Hematopoietic multipotent progenitor cell treated with erythropoietin and hydrocortisone succinate and interleukin-3 and kit ligand, for 4 days (in vitro differentiated cells): Measurements from ENCODE around the gene ATP5F1C.
"Not testable (repeated sequence)": the region's sequence is repeated elsewhere in the genome, so short reads cannot be mapped to it uniquely, and the experiment has no call there.

Experiments
- DNase-seq: peaks from one replicate; pipeline ENCODE4 v3.0.0-alpha.2; 2015

The ATP5F1C gene

DNA sequence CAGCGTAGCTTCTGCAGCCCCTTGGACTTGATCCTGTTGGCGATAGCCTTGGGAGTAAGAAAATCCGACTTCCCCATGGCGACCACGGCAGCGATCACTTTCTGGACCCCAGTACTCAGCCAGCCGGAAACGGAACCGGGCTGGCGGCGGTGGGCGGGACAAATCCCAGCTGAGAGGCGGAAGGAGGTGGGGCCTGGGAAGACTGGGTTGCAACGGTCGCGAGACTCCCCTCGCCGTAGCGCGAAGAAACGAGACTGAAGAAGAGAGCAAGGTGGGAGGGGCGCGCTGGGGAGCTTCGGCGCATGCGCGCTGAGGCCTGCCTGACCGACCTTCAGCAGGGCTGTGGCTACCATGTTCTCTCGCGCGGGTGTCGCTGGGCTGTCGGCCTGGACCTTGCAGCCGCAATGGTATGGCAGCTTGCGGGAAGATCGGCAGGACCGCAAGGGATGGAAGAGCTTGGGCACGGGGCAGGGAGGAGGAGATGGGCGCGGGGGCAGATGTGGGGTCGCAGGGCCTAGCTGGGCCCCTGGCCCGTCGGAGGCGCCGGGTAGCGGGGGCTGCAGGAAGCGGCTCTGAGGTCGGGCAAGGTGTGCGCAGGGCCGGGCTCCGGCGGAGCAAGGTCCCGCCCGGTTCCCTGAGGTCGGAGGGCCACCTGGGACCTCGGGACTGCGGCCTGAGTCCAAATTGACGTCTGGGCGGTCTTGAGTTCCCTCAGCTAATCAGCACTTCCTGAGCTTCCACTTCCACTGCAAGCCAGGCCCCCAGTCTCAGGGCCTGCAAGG, at the start of gene ATP5F1C, which contains the start of gene KIN:
Gene ATP5F1C, plus strand, starts transcription at position 321 of the 782 bp plus-strand sequence. Its CDS starts 31 bp downstream, at position 352.
Gene KIN, minus strand, starts transcription at position 137 of the 782 bp plus-strand sequence. Its CDS starts 60 bp downstream, at position 77.
- peak; percentile 98 for DNase-seq

DNA sequence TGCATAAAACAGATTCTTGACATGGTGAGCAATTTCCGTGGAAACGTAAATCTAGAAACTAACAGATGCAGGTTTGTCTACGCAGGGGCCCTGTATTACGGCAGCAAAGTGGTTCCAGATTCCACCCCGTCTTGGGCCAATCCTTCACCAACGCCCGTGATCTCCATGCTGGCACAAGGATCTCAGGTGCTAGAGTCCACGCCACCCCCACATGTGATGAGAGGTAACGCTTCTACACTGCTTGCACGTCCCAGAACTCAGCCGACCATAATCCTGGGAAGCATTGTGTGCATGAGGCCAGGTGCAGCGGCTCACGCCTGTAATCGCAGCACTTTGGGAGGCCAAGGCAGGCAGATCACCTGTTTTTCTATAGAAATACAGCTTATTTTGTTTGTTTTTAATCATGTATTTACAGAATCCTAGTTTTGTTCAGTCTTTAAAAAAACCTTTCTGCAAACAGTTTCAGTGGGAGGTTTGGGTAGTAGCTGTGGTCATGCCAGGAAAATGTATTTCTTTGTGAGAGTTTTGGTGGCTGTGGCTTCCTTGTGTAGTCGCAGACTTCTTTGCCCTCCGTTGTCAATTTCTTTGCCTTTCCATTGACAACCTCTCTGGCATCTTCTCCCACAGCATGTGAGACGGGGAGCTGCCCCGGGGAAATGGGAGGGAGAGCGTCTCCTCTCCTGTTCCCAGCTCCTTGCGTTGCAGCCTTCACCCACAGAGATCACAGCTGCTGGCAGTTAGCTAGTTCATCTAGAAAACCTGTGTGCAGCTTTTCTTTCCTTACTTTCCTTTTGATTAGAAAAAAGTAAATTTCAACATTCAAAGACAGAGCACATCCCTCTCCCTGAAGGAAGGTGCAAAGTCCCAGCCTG, 49.2 kb upstream of the ATP5F1C start:
- DNase-seq: no peak

- DNase-seq: no peak
Observed at GRCh38 chr10:7744307-7744706, 43.7 kb upstream of the ATP5F1C start.

DNA sequence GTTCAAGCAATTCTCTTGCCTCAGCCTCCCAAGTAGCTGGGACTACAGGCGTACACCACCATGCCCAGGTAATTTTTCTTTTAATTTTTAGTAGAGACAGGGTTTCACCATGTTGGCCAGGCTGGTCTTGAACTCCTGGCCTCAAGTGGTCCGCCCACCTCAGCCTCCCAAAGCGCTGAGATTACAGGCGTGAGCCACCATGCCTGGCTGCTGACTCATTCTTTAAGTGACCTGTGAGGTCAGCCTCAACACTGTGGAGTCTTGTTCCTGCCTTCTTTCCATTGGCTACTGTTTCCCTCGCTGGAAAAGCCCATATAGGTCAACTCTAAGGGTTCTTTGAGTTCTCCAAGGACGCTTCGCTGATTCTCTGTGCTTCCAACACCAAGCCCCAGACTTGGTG, 39.3 kb upstream of the ATP5F1C start:
- DNase-seq: not testable (repeated sequence)

GRCh38 chr10:7750222-7750621, 37.8 kb upstream of the ATP5F1C start:
- DNase-seq: no peak

- no peak for DNase-seq
Observed at GRCh38 chr10:7752251-7752650, 35.7 kb upstream of the ATP5F1C start.

DNA sequence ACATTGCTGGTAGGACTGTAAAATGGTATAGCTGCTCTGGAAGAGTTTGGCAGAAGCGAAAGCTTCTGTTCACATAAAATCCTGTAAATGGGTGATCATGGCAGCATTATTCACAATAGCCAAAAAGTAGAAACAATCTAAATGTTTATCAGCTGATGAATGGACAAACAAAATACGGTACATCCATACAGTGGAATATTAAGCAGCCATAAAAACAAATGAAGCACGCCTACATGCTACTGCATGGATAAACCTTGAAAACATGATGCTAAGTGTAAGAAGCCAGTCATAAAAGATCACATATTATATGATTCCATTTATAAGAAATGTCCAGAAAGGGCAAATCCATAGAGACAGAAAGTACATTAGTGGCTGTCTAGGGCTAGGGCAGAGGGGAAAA, 32.9 kb upstream of the ATP5F1C start:
- no peak for DNase-seq

DNA sequence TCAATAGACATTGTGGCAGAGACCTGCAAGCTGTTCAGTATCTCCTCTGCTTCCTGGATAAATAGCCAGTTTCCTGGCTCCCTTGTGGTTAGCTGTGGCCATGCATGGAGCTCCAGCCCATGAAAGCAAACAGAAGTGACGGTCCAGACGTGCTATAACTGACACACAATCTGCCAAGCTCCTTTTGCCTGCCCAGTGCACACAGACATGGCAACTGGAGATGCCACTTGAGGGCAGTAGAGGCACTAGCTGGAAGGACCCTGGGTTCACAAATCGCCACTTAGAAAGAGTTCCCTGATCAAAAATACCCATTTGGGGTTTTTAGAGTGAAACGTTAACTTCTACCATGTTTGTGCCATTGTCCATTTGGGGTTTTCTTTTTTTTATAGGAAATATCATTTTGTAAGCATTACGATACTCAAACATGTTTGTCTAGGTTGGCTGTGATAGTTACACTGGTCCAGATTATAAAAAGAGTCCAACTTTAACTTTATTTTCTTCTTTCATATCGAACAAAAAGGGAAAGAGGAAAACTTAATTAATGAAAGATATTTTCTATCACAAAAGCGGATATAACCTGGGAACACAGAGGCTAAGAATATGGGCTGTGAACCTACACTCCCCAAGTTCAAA, 31.5 kb upstream of the ATP5F1C start:
- DNase-seq: peak; percentile 80

DNA sequence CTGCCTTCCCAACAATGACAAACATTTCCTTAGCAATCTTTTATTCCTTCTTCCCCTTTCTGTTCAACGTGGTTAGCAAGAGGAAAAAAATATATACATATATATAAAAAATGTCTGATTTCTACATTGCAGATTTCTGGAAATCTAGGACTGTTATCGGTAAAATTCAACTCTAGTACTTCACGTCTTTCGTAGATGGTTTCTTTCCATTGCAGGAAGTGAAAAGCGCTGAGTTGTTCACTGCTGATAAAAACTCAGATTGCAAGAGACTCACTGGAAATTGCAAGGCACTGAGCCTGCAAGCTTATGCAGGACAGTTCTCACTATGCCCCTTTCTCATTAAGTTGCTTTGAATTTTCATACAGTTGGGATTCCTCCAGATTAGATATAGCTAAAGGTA, 24.0 kb upstream of the ATP5F1C start:
- DNase-seq: peak; percentile 71

DNA sequence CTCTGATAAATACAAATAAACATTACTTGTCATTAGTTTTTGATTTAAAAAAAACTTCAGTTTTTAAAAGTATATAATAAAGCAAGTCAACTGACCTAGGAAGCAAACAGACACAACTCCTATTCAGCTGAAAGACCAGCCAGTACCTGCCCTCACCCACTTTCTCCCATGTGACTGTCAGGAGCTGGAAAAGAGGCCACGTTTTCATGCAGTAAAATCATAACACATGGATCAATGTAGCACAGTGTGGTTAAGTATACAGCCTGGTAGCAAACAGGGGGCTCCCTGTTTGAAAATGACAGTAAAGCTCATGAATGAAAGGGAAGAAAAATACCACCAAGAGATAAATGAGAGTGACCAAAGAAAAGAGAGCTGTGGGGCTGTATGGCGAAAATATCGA, 21.7 kb upstream of the ATP5F1C start:
- DNase-seq: no peak

GRCh38 chr10:7767209-7767608, 20.8 kb upstream of the ATP5F1C start:
- no peak for DNase-seq

DNA sequence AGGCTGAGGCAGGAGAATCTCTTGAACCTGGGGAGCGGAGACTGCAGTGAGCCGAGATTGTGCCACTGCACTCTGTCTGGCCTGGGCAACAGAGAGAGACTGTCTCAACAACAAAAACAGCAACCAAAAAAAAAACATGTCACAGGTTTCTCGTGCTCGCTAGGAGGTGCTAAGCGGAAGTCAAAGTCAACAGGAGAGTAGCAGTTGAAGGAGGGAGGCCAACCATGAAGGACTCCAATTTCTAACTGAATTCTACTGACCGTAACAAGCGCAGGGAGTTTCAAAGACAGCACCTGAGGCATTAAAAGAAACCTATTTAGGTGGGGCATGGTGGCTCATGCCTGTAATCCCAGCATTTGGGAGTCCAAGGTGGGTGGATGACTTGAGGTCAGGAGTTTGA, 19.6 kb upstream of the ATP5F1C start:
- no peak for DNase-seq

DNA sequence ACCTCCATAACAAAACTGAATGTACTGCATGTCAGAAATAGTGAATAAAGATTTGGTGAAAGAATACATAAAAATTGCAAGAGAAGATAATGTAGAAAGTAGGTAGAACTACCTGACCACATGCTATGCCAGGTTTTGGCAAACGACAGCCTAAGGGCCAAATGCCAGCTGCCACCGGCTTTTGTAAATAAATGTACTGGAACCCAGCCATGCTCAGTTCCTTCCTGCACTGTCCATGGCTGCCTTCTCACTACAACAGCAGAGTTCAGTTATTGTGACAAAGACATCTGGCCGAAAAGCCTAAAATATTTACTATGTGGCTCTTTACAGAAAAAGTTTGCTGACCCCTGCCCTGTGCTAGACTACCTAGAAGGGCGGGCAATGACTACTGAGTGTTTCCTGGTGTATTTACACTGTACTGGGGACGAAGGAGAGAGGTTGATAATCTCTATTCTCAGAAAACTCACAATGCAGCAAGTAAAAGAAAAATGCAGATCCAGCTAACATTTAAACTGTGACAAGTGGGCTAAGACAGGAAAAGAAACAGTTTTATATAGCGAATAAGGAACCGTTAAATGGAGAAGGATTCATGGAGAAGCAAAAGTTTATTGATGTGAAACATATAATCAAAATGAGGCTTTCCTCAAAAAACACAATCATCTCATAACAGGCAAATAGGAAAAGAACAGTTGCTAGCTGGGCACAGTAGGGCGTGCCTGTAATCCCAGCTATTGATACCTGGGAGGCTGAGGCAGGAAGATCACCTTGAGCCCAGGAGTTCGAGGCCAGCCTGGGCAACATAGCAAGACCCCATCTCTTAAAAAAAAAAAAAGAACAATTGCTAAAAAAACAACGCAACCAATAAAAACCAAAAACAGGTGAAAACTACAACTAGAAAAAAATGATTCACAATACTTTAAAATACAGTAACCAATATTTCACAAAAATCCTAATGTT, 13.9 kb upstream of the ATP5F1C start:
- peak; percentile 13 for DNase-seq

DNA sequence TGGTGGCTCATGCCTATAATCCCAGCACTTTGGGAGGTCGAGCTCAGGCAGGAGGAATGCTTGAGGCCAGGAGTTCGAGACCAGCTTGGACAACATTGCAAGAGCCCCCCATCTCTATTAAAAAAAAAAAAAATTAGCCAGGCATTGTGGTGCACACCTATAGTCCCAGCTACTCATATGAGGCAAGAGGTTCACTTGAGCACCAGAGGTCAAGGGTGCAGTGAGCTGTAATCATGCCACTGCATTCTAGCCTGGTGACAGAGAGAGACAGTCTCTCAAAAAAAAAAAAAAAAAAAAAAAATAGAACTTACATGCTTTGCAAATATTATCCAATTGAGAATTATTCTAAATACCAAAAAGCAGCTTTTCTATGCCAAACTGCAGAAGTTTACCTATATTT, 11.2 kb upstream of the ATP5F1C start:
- no peak for DNase-seq

DNA sequence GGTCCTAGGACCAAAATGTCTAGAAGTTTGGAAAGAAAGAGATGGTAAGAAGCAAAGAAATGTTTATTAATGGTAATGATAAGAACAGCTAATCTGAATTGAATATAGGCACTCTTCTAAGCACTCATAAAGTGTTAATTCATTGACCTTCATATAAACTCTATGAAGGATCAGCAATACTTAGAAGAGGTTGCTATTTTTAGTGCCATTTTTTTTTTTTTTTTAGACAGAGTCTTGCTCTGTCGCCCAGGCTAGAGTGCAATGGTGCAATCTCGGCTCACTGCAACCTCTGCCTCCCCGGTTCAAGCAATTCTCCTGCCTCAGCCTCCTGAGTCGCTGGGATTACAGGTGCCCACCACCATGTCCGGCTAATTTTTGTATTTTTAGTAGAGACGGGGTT, 5.8 kb upstream of the ATP5F1C start:
- DNase-seq: not testable (repeated sequence)

- DNase-seq: peak; percentile 60
Observed at GRCh38 chr10:7786430-7786829, 1.5 kb upstream of the ATP5F1C start.

DNA sequence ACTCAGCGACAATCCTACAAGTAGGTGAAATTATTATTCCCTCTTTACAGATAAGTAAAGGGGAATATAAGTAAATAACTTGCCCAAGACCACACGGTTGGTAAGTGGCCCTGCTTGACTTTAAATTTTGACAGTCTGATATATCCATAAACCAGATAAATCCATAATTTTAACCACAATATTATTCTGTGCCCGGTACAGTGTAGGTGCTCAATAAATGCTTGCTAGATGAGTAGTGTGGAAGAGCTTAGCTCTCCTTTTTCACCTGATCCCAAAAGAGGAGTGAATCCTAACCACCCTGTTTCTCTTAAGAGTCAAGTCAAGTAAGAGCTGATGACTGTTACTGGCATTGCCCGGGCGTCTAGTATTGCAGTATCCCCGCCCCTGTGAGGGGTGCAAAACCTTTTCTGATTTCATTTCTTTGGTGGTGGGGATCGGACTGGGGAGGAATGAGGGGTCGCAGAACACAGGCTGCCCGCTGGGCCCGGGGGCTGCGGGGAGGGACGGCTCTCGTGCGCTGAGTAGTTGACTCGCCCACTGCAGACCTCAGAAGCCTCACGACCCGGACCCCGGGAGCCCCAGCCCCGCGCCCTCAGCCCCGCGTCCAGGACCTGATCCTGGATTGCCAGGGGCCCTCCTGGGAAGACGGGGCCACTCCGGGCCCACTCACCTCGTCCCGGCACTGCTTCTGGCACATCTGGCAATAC, 674 bp upstream of the ATP5F1C start:
- DNase-seq: peak; percentile 36

DNA sequence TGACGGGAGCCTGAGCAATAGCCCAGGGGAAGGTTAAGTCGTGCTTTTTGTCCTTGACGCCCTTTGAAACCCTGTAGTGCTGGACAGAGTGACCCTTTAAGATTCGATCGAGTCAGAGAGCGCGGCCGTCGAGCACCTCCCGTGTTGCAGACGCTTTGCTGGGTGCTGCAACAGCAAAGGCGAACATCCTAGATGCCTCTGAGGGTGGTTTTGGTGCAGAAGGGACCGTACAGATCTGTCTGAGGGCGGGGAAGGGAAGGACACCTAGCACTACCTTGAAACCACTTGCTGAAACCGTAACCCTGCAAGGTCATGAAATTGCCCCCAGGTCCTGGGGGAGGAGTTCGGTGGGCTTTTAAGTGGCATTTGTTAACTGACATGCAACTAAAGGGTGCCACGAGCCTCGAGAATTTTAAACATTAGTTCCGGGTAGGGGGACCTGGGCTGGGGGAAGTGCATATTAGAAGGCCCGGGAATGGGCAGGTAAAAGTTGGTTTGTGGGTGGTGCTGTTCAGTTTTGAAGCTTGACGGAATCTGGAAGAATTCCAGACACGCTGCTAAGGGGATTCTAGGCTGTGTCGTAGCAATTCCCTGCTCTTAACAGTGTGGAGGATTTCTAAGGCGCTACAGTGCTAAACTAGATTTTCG, 786 bp downstream of the ATP5F1C start:
- DNase-seq: peak; percentile 19

DNA sequence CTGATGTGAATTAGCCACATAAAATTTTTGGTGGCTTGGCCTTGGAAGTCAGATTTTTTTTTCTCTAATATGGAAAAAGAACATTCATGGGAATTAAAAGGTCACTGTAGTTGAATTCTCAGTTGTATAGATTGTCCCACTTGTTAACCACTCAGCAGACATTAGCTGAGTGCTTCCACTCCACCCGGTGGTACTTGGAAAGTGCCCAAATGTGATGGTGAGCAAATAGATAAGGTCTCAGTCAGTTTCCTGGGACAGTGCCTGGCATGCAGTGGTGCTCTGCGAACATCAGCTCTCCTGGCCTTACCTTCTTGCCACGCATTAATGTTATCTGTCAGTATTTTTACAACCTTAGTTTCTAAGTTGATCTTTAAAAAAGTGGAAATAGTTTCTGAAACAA, 1.4 kb downstream of the ATP5F1C start:
- peak; percentile 78 for DNase-seq

DNA sequence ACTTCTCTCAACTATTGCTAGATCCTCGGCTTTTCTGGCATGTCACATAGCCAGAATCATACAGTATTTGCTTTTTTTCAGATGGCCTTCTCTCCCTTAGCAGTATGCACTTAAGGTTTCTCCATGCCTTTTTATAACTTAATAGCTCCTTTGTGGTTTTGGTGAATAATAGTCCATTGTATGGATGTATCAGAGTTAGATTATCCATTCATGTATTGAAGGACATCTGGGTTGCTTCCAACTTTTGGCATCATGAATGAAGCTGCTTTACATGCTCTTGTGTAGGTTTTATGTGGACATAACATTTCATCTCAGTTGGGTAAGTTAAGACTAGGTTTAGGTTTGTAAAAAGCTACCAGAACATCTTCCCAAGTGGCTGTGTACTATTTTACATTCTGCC, 4.6 kb downstream of the ATP5F1C start:
- no peak for DNase-seq
